GM12874 (cell line): ENCODE results near the gene TNP2.

Source experiments
- CTCF ChIP-seq: IDR thresholded peaks from 2 replicates; pipeline ENCODE4 v1.5.1; 2011; ENCODE audit warnings: low read depth, mild to moderate bottlenecking, control low read depth, low read length, moderate library complexity; ENCODE audit not compliant: insufficient read depth

The TNP2 gene

GRCh38 chr16:11268921-11269375 lies at the start of gene TNP2:
Gene TNP2 (minus strand): TSS chr16:11269325. CDS start chr16:11269262, 63 bp downstream.
- no peak for TF ChIP-seq CTCF

- TF ChIP-seq CTCF = no peak
Measured at GRCh38 chr16:11318817-11319216, 49.7 kb upstream of the TNP2 start.

- no peak for TF ChIP-seq CTCF
Measured at GRCh38 chr16:11316331-11317015, 47.3 kb upstream of the TNP2 start.

- TF ChIP-seq CTCF = no peak
Measured at GRCh38 chr16:11315510-11315909, 46.4 kb upstream of the TNP2 start.

- no peak for TF ChIP-seq CTCF
Measured at GRCh38 chr16:11314309-11314894, 45.3 kb upstream of the TNP2 start.

GRCh38 chr16:11313493-11314308 lies 44.6 kb upstream of the TNP2 start:
- TF ChIP-seq CTCF = no peak
